OCI-LY7 (cell line): ENCODE data around the gene TGFBR2.

Experiments used
- EZH2phosphoT487 ChIP-seq: fragments of 200-600 bp; sonication (generic); IDR thresholded peaks from 2 replicates; pipeline ENCODE4 v1.6.1; 2018; ENCODE audit warnings: low read depth, borderline replicate concordance, mild to moderate bottlenecking, mixed run types, antibody characterized with exemption, low read length, moderate library complexity, mixed read lengths
- TF ChIP-seq, protein P1 (sequence below): fragments of 200-600 bp; sonication (generic); conservative IDR thresholded peaks from 2 replicates; pipeline ENCODE4 v1.5.1; 2014; ENCODE audit warnings: mild to moderate bottlenecking, antibody characterized with exemption, low read length, moderate library complexity, mixed read lengths

DNA sequence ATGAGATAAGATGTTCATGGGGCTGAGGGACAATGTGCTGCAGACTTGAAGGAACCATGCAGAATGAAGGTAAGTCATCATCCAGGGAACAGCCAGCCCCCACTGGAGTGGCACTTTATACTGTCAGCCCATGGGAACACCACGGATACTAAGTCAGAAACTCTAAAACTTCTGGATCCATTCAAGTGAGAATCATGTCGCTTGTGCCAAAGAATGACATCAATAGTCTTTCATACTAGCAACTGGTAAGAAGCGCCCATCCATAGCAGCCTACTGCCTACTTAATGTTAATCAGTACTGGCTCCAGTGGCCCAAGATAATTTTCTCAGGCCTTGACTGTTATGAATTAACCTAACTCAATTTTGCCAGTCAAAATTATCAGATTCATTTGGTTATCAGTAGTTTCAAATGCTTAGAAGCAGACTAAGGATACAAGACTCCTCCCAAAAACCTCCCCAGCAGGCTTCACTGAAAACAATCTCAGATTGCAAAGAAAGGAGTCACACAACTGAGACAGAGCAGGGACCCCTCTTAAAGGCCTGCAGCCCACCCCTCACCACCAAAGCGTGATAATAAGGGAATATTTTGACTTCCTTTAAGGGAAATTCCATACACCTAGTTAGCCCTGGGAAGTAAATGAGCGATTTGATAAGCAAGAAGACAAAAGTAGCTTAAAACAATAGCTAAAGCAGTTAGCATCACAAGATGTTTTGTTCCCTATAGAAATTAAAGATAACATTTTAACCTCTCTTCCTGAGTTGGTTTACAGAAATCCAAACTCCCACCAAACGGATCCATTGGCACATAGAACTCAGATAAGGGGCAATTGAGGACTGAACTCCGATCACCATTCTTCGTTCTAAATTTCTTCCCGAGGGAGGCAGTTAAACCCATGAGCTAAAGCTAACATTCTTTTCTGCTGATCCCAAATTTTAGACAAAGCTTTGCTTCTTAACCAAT, 98.8 kb downstream of the TGFBR2 start:
- TF ChIP-seq, protein P1, sequence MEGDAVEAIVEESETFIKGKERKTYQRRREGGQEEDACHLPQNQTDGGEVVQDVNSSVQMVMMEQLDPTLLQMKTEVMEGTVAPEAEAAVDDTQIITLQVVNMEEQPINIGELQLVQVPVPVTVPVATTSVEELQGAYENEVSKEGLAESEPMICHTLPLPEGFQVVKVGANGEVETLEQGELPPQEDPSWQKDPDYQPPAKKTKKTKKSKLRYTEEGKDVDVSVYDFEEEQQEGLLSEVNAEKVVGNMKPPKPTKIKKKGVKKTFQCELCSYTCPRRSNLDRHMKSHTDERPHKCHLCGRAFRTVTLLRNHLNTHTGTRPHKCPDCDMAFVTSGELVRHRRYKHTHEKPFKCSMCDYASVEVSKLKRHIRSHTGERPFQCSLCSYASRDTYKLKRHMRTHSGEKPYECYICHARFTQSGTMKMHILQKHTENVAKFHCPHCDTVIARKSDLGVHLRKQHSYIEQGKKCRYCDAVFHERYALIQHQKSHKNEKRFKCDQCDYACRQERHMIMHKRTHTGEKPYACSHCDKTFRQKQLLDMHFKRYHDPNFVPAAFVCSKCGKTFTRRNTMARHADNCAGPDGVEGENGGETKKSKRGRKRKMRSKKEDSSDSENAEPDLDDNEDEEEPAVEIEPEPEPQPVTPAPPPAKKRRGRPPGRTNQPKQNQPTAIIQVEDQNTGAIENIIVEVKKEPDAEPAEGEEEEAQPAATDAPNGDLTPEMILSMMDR = no peak
- no peak for TF ChIP-seq EZH2phosphoT487
